ENCODE measurements around the gene ODF4. TPM values are rescaled to one million over a fixed set of nuclear protein-coding genes. Genes with fewer than 3 reads are reported as not detected.

ODF4 gene
- total RNA-seq, 1 experiment from 2014 or later, result not detected

DNA sequence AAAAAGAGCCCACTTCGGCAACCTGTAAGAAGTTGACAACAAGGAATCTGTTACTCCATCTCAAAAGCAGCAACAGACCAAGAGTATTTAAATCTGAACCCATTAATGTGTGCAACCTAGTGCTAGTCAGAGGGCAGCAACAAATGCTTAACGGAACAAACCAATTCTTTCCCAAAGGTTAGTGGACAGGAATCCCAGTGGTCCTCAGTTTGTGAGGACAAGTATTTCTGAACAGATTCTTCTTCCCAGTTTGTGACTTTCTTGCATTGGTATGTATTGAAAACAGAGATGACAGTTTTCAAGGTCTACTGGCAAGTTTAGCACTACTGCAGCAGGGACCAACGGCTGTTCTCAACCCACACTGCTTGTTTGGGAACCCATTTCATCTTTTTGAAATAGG is 40.4 kb downstream of the ODF4 start:
- H3K27ac ChIP-seq, result no peak overlapping the region
- intact Hi-C loops (cut with micrococcal nuclease; ENCODE audit: unreplicated experiment), result loop anchor here (5.0 to 10.0 kb wide), 4 partner anchors 72 to 1145 kb away; no protein-coding TSS in a partner anchor

DNA sequence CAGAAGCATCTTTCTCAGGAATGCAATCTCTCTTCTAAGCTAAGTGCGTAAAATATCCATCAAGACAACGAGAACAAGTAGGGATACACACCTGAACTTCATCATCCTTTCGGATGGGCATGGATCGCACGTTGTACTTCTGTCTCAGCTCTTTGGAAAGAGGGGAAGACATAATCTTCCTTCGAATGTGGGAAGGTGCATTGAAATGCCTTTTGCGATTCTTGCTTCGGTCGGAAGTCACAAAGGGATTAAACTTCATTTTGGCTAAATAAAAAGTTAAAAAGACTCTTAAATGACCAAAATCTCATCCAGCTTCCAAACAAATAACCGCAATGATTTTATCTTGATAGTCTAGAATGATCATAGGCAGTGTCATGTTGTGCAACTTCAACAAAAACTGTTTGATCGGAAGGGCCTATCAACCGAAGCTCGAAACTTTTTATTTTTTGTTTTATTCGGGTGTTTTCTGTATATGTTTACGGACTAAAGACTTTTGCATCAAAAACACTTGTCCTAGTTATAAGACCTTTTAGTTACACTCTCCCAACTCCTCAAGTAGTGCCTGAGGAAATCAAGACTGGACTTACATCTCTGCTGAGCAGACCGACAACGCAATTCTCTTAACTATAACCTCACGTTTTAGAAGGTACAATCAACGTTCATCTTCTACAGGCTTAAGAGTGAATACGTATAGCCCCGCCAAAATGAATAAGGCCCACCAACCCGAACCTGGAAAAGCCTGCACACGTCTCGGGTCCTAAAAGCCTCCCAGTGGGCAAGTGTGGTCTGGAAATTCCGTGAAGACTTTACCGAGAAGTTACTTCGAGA is 42.6 kb downstream of the ODF4 start:
- CTCF ChIA-PET, result no interaction called here
- no peak for DNase-seq
- H4K20me1 ChIP-seq (ENCODE audit: insufficient read depth), result peaks cover 41% of the 10 kb centered on the region
- BruUV-seq (replicated peaks), result TSS peak; percentile 63
- H3K36me3 ChIP-seq (ENCODE audit: low read depth), result peaks cover 40% of the 10 kb centered on the region
- no peak overlapping the region for H2AFZ ChIP-seq
- peak overlapping the region; percentile 98 for H3K4me2 ChIP-seq
- H3K9me3 ChIP-seq (ENCODE audit: insufficient read depth, low read depth), result no peaks in the 10 kb centered on the region
- TF ChIP-seq, protein P1, sequence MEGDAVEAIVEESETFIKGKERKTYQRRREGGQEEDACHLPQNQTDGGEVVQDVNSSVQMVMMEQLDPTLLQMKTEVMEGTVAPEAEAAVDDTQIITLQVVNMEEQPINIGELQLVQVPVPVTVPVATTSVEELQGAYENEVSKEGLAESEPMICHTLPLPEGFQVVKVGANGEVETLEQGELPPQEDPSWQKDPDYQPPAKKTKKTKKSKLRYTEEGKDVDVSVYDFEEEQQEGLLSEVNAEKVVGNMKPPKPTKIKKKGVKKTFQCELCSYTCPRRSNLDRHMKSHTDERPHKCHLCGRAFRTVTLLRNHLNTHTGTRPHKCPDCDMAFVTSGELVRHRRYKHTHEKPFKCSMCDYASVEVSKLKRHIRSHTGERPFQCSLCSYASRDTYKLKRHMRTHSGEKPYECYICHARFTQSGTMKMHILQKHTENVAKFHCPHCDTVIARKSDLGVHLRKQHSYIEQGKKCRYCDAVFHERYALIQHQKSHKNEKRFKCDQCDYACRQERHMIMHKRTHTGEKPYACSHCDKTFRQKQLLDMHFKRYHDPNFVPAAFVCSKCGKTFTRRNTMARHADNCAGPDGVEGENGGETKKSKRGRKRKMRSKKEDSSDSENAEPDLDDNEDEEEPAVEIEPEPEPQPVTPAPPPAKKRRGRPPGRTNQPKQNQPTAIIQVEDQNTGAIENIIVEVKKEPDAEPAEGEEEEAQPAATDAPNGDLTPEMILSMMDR (conservative IDR thresholded peaks at IDR 0.05), result no peak
- no peak for TF ChIP-seq EZH2 (IDR thresholded peaks at IDR 0.05; ENCODE audit: low read depth)
- intact Hi-C loops (cut with micrococcal nuclease; ENCODE audit: unreplicated experiment), result loop anchor here (2.0 to 10.0 kb wide), 6 partner anchors 70 to 1143 kb away; partner anchors contain the start of gene ALOXE3
- H3K27me3 ChIP-seq (ENCODE audit: insufficient read depth, low read depth), result no peaks in the 10 kb centered on the region
- peaks cover 33% of the 10 kb centered on the region for H3K4me1 ChIP-seq (replicated peaks; ENCODE audit: insufficient read depth)
- no peaks in the 10 kb centered on the region for H3K9me2 ChIP-seq (ENCODE audit: insufficient read depth)
- POLR2A ChIA-PET (ENCODE audit: unreplicated experiment), result interaction anchor here (0.6 to 0.7 kb wide), 3 partner anchors 12 to 161 kb away, joined by 4 to 14 read pairs (median 5); partner anchors contain the start of gene PFAS
- peaks cover 71% of the 10 kb centered on the region for H3F3A ChIP-seq (ENCODE audit: insufficient read depth, low read depth)
- peaks cover 38% of the 10 kb centered on the region for H3K79me2 ChIP-seq (ENCODE audit: low read depth)
- H3K27ac ChIP-seq, result peak overlapping the region; percentile 94
- H3K4me3 ChIP-seq, result peak overlapping the region; percentile 92

More for the DNA sequence above, 40.4 kb downstream of the ODF4 start:
- Histone ChIP-seq H3K4me3 (no peak overlapping the region; the same call in 1 of the 2 replicates), H3K9me2 (ENCODE audit: insufficient read depth) (no peaks in the 10 kb centered on the region), H2AFZ (no peak overlapping the region), H4K20me1 (ENCODE audit: insufficient read depth) (peaks cover 45% of the 10 kb centered on the region), H3K36me3 (ENCODE audit: low read depth) (peaks cover 41% of the 10 kb centered on the region), H3K9me3 (ENCODE audit: insufficient read depth, low read depth) (no peaks in the 10 kb centered on the region), H3K4me2 (peak overlapping the region; percentile 98), H3F3A (ENCODE audit: insufficient read depth, low read depth) (peaks cover 84% of the 10 kb centered on the region), H3K4me1 (replicated peaks; ENCODE audit: insufficient read depth) (peaks cover 24% of the 10 kb centered on the region), H3K27me3 (ENCODE audit: insufficient read depth, low read depth) (no peaks in the 10 kb centered on the region), H3K79me2 (ENCODE audit: low read depth) (peaks cover 38% of the 10 kb centered on the region)
- CTCF ChIA-PET, result no interaction called here
- TF ChIP-seq EZH2 (IDR thresholded peaks at IDR 0.05; ENCODE audit: low read depth), result no peak
- TF ChIP-seq, protein P1 (conservative IDR thresholded peaks at IDR 0.05), result no peak
- BruUV-seq (replicated peaks), result no TSS peak
- POLR2A ChIA-PET (ENCODE audit: unreplicated experiment), result no interaction called here
- DNase-seq, result no peak

DNA sequence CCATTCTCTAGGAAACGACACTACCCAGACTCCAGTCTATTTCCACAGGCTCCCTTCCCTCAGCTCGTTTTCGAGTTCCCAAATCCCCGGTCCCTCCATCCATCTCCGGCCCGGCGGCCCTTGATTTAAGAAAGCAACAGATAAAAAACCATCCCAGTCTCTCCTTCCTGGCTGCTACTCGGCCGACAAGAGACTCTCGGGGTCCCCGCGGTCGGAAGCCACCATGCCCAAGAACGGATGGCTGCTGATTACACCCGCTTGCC is 43.2 kb downstream of the ODF4 start:
- Histone ChIP-seq H3K4me3 (peak overlapping the region; percentile 92), H3K4me1 (replicated peaks; ENCODE audit: insufficient read depth) (peaks cover 33% of the 10 kb centered on the region), H3F3A (ENCODE audit: insufficient read depth, low read depth) (peaks cover 66% of the 10 kb centered on the region), H3K27ac (peak overlapping the region; percentile 94), H4K20me1 (ENCODE audit: insufficient read depth) (peaks cover 36% of the 10 kb centered on the region), H2AFZ (no peak overlapping the region), H3K36me3 (ENCODE audit: low read depth) (peaks cover 34% of the 10 kb centered on the region), H3K4me2 (peak overlapping the region; percentile 98), H3K27me3 (ENCODE audit: insufficient read depth, low read depth) (no peaks in the 10 kb centered on the region), H3K79me2 (ENCODE audit: low read depth) (peaks cover 38% of the 10 kb centered on the region), H3K9me3 (ENCODE audit: insufficient read depth, low read depth) (no peaks in the 10 kb centered on the region), H3K9me2 (ENCODE audit: insufficient read depth) (no peaks in the 10 kb centered on the region)
- no TSS peak for BruUV-seq (replicated peaks)
- DNase-seq, result no peak
- intact Hi-C loops (cut with micrococcal nuclease; ENCODE audit: unreplicated experiment), result loop anchor here (1.0 to 10.0 kb wide), 10 partner anchors 53 to 1142 kb away; partner anchors contain the start of gene ALOXE3
- ChIA-PET POLR2A (ENCODE audit: unreplicated experiment) (interaction anchor here (0.6 kb wide), 1 partner anchor 134 kb away, joined by 4 read pairs; the partner anchor contains the start of gene PFAS), CTCF (interaction anchor here (1.1 kb wide), 1 partner anchor 9 kb away, joined by 4 read pairs; no protein-coding TSS in a partner anchor)
- TF ChIP-seq EZH2 (IDR thresholded peaks at IDR 0.05; ENCODE audit: low read depth), result no peak
- TF ChIP-seq, protein P1 (conservative IDR thresholded peaks at IDR 0.05), result no peak

All from PC-9 (cell line).